ENCODE data around the gene SEC23A.
"Not testable (repeated sequence)": the region's sequence is repeated elsewhere in the genome, so short reads cannot be mapped to it uniquely, and the experiment has no call there.

The SEC23A gene

DNA sequence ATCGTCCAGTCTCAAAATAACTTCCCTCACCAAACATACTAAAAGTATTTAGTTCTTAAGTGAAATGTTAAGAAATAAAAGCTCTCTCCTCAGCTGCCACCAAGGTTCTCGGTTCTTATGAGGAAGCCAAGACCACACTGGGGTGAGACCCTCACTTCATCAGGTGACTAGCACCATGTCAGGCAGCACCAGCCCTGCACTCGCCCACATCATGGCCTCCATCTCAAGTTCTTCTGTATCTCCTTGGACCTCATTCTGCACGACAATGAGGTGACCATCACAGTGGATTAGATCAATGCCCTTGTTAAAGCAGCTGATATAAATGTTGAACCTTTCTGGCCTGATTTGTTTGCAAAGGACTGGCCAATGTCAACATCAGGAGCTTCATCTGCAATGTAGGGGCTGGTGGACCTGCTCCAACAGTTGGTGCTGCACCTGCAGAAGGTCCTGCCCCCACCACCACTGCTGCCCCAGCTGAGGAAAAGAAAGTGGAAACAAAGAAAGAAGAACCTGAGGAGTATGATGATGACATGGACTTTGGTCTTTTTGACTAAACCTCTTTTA, 12.4 kb downstream of the SEC23A start:
- no peak for DNase-seq

- no peak for DNase-seq
Observed at GRCh38 chr14:39087493-39087892, 15.5 kb downstream of the SEC23A start.

GRCh38 chr14:39085933-39086332, 17.1 kb downstream of the SEC23A start:
- DNase-seq: no peak

DNA sequence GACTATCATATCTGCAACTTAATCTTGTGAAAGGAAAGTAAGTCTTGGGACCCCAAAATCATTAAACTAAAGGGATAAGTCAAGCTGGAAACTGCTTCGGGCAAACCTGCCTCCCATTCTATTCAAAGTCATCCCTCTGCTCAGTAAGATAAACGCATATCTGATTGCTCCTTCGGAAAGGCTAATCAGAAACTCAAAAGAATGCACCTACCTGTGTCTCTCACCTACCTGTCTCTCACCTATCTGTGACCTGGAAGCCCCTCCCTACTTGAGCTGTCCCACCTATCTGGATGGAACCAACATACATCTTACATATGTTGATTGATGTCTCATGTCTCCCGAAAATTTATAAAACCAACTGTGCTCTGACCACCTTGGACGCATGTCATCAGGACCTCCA, 19.9 kb downstream of the SEC23A start:
- no peak for DNase-seq

DNA sequence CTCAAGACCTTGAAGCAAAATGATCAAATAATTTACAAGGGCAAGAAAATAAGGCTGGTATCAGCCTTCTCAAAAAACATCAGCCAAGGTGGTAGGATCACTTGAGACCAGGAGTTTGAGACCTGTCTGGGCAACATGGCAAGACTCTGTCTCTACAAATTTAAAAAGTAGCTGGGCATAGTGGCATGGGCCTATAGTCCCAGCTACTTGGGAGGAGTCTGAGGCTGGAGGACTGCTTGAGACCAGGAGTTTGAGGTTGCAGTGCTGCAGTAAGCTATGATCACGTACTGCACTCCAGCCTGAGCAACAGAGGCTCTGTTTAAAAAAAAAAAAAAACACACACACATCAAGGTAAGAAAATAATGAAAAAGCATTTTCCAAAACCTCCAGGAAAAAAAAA, 22.1 kb downstream of the SEC23A start:
- DNase-seq: no peak

- no peak for DNase-seq
Observed at GRCh38 chr14:39071096-39071495, 31.9 kb downstream of the SEC23A start.

GRCh38 chr14:39069923-39070322, 33.1 kb downstream of the SEC23A start:
- no peak for DNase-seq

DNA sequence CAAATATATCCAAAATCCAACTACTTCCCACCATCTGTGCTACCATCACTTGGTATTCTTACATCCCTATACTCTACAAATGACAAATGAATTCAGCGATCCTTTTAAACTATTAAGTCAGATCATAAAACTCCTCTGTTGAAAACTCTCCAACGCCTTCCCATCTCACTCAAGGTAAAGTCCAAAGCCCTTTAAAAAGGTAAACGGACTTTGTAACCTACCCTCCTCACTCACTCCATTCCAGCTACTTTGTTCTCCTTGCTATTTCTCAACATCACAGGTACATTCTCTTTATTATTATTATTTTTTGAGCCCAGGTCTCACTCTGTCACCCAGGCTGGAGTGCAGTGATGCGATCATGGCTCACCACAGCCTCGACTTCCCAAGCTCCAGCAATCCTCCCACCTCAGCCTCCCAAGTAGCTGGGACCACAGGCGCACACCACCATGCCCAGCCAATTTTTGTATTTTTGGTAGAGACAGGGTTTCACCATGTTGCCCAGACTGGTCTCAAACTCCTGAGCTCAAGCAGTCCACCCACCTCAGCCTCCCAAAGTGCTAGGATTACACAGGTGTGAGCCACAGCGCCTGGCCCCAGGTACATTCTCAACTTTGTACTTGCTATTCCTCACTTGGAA, 33.7 kb downstream of the SEC23A start:
- not testable (repeated sequence) for DNase-seq

DNA sequence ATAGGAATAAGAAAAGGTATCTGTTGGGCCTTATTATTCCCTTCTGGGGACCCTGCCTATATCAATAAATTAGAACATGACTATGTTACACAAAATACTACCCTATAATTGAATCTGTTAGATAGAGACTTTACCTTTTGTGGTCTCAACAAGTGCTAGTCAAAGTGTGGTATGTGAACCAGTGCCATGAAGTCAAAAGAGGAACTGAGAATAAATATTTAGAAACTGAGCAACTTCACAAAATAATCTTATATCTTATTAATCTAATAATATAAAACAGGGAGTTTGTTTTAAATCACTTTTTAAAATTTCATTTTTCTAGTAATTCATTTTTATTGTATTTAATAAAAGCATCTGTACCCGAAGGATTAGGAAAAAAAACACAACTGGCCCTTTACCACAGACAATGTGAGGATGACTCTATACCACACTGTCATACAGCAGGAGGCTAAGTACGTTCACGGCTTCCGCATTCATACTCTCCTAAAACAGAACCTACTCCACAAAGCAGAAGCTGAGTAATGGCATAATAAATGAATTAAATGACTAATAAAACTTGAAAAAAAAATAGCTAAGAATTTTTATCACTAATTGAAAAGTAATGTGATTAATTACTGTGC, 42.1 kb downstream of the SEC23A start:
- DNase-seq: no peak

GRCh38 chr14:39055786-39056474, 47.1 kb downstream of the SEC23A start:
- no peak for DNase-seq

DNA sequence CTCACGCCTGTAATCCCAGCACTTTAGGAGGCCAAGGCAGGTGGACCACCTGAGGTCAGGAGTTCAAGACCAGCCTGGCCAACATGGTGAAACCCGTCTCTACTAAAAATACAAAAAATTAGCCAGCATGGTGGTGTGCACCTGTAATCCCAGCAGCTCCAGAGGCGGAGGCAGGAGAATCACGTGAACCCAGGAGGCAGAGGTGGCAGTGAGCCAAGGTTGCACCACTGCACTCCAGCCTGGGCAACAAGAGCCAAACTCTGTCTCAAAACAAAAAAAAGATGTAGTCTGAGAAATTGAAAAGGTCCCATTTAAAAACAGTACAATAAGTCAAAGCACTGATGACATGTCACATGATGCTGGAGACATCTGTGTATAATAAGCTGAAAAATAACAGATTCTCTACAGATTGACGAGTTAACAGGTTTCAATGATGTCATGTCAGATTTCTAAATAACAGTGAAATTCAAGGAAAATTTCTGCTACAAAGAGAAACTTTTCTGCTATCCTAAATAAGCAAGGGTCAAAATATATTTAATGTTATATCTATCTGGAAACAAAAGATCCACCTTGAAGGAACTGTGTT, 50.1 kb downstream of the SEC23A start:
- not testable (repeated sequence) for DNase-seq

- no peak for DNase-seq
Observed at GRCh38 chr14:39050389-39050788, 52.6 kb downstream of the SEC23A start.

DNA sequence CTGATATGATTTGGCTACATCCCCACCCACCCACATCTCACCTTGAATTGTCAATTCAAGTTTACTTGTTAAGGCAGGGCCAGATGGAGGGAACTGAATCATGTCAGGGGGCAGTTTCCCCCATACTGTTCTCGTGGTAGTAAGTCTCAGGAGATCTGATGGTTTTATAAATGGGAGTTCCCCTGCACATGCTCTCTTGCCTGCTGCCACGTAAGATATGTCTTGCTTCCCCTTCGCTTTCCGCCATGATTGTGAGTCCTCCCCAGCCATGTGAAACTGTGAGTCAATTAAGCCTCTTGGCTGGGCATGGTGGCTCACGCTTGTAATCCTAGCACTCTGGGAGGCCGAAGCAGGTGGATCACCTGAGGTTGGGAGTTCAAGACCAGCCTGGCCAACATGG, 57.1 kb downstream of the SEC23A start:
- not testable (repeated sequence) for DNase-seq

- no peak for DNase-seq
Observed at GRCh38 chr14:39043352-39043943, 59.6 kb downstream of the SEC23A start.

DNA sequence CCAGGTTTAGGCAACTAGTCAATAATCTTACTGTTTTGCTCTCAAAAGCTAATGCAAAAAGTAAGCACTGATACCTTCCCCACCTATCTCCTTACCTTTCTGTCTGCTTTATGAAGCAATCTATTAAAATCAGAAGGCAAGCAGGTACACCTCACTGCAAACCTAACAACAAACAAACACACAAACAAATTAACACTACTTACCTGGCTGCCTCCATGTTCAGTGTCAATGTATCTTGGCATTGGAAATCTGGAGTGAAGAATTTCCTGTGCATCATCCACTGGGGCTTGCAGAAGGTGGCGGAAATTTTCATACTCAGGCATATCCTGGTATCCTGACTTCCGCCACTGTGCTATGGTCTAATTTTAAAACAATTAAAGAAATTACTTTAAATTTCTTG, 62.5 kb downstream of the SEC23A start:
- no peak for DNase-seq

- DNase-seq: no peak
Observed at GRCh38 chr14:39038542-39038941, 64.5 kb downstream of the SEC23A start.

GRCh38 chr14:39036760-39037159, 66.3 kb downstream of the SEC23A start:
- DNase-seq: no peak

DNA sequence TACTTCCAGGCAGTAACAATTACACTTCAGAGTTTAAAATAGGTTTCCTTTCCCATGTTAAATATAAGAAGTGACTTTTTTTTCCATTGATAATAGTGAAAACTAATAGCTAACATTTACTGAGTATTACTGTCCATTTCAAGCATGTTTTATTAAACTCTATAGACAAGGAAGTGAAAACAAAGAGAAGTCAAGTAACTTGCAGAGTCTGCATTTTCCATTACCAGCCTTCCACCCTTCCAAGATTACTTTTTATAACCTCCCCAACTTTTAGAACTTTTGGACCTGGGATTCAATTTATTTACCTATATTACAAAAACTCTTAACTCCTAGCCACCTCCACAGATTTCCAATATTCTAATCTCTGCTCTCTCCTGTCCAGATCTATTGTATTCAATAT, 67.7 kb downstream of the SEC23A start:
- DNase-seq: no peak

DNA sequence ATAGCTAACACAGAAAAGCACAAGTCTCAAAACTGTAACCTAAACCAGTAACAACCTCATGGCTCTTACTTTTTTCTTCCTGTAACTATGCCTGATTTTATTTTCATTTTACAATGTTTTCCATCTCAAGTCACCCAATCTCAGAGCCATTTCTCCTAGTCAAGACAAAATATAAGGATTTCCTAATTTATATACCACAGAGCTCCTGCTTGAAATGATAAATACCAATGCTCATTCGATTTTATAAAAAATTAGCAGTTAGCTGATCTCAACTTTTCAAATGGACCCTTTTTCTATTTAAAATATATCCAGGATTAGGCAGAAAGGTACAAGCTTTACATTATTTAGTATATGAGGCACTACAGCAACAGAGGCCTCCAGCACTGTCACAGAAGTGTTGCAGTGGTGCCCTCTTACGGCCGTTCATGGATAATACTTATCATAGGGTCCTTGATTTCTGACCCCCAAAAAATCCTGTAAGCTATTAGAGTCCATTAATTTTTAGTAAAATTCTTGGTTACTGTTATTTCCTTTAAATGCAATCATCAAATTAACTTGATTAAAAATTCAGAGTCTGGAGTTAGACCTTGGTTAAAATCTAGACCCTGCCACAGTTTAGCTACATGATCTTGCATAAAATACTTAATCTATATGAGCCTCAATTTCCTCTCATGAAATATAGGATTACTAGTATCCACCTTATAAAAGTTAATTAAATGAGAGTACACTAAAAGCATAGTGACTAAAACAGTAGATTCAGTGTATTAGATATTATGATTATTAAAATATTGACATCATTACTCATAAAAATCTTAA, 68.3 kb downstream of the SEC23A start:
- no peak for DNase-seq

DNA sequence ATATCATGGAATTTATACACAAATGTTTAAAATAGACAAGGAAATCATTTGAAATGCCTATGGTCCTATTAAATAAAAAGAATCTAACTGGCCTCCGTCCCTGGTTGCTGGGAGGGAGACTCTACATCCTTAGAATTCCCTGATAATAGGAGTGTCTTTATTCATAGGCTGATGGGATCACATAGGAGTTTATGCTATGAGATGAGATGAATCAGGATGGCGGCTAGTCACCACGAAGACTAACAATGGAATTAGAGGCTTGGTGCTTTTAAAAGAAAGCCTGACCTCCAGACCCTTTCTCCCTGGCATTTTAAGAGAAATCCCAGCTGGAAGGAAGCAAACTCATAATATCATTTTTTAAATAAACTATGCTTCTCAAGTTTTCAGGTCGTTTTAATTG, 69.7 kb downstream of the SEC23A start:
- no peak for DNase-seq

- no peak for DNase-seq
Observed at GRCh38 chr14:39030209-39030608, 72.8 kb downstream of the SEC23A start.

DNA sequence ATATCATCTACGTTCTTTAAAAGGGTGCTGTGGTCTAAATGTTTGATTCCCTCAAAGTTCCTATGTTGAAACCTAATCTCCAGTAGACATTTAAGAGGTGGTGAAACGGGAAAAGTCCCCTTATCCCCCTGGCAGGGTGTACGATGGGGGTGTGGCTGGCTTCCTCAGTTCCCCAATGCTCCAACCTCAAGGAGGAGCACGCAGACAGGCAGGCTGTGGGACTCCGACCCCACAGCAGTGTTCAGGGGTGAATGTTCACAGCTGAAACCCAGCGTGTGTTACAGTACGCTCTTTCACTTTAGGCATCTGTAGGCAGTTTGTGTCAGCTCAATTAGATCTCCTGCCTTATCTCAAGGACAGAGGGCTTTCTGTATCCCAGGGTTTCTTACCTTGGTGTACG, 73.2 kb downstream of the SEC23A start:
- no peak for DNase-seq
